Measurements from ENCODE around the gene FKBP1A.

The FKBP1A gene

GRCh38 chr20:1330075-1330830 lies 62.6 kb downstream of the FKBP1A start:
- DNase-seq: no peak

GRCh38 chr20:1328680-1329330 lies 64.0 kb downstream of the FKBP1A start, which contains the start of gene SDCBP2:
TSS of gene SDCBP2 (minus strand) at chr20:1329139. CDS start at chr20:1320416, 8,723 bp downstream.
- DNase-seq: no peak

GRCh38 chr20:1327827-1328679 lies 64.8 kb downstream of the FKBP1A start:
- DNase-seq: no peak

- no peak for DNase-seq
Observed at GRCh38 chr20:1327241-1327653, 65.6 kb downstream of the FKBP1A start.

- no peak for DNase-seq
Observed at GRCh38 chr20:1326031-1326930, 66.6 kb downstream of the FKBP1A start.

GRCh38 chr20:1325173-1326030 lies 67.5 kb downstream of the FKBP1A start:
- DNase-seq: peak; percentile 99

GRCh38 chr20:1324598-1325172 lies 68.2 kb downstream of the FKBP1A start:
- no peak for DNase-seq

GRCh38 chr20:1323830-1324597 lies 68.8 kb downstream of the FKBP1A start:
- DNase-seq: no peak

- DNase-seq: no peak
Observed at GRCh38 chr20:1323256-1323655, 69.6 kb downstream of the FKBP1A start.

GRCh38 chr20:1322511-1323245 lies 70.2 kb downstream of the FKBP1A start:
- no peak for DNase-seq

- DNase-seq: no peak
Observed at GRCh38 chr20:1321654-1321939, 71.3 kb downstream of the FKBP1A start.

GRCh38 chr20:1320902-1321653 lies 71.8 kb downstream of the FKBP1A start:
- no peak for DNase-seq

- no peak for DNase-seq
Observed at GRCh38 chr20:1320016-1320415, 72.8 kb downstream of the FKBP1A start.

GRCh38 chr20:1319462-1319861 lies 73.4 kb downstream of the FKBP1A start:
- no peak for DNase-seq

- no peak for DNase-seq
Observed at GRCh38 chr20:1319051-1319450, 73.8 kb downstream of the FKBP1A start.
